Lower leg skin (tissue), 3 donors: ENCODE measurements around the gene KCTD4.

Experiments
- POLR2A ChIP-seq, 2 donors: fragments of 450-650 bp; IDR thresholded peaks; one replicate each; pipeline ENCODE4 v1.6.1; 2016 to 2017; ENCODE audit warnings: antibody characterized with exemption in 2 of 2, mild to moderate bottlenecking in 1 of 2, moderate library complexity in 1 of 2
- TF ChIP-seq, protein P1 (sequence below), 3 donors: fragments of 450-650 bp; IDR thresholded peaks; one replicate each; pipeline ENCODE4 v1.5.1; 2016; ENCODE audit warnings: antibody characterized with exemption in 3 of 3, mild to moderate bottlenecking in 3 of 3, moderate library complexity in 2 of 3

DNA sequence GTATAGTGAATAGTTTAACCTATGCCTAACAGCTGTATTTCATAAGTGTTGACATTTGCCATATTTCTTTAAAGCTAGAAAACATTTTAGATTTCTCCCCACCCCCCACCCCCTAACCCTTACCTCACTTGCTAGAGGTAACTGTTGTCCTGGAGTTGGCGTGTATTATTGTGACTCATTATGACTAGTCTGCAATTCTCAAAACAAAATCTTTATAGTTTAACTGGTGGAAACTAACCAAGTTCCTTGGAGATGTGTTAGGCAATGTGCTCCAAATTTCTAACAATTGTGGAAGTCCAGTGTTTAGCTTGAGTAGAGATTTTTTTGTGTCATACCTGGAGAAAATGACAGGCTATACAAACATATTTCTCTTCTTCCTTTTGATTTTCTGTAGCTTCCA, 38.0 kb downstream of the KCTD4 start:
- TF ChIP-seq, protein P1, sequence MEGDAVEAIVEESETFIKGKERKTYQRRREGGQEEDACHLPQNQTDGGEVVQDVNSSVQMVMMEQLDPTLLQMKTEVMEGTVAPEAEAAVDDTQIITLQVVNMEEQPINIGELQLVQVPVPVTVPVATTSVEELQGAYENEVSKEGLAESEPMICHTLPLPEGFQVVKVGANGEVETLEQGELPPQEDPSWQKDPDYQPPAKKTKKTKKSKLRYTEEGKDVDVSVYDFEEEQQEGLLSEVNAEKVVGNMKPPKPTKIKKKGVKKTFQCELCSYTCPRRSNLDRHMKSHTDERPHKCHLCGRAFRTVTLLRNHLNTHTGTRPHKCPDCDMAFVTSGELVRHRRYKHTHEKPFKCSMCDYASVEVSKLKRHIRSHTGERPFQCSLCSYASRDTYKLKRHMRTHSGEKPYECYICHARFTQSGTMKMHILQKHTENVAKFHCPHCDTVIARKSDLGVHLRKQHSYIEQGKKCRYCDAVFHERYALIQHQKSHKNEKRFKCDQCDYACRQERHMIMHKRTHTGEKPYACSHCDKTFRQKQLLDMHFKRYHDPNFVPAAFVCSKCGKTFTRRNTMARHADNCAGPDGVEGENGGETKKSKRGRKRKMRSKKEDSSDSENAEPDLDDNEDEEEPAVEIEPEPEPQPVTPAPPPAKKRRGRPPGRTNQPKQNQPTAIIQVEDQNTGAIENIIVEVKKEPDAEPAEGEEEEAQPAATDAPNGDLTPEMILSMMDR (IDR thresholded peaks at IDR 0.05), result no peak
- no peak for TF ChIP-seq POLR2A (IDR thresholded peaks at IDR 0.05)
